BJ (cell line): ENCODE results near the gene STEAP3. TPM values are rescaled to one million over a fixed set of nuclear protein-coding genes. Genes with fewer than 3 reads are reported as not detected.

Experiments
- CTCF ChIA-PET: fragments of 350-600 bp; formaldehyde crosslinking; extraction: SDS; loops from one replicate; lab custom pipeline; 2021; ENCODE audit warnings: antibody characterized with exemption, inconsistent platforms; lab: Yijun Ruan, JAX
- POLR2A ChIA-PET: fragments of 300-600 bp; sonication (Branson Sonifier 250); formaldehyde crosslinking; extraction: SDS; loops from one replicate; lab custom pipeline; 2021; ENCODE audit warnings: antibody characterized with exemption; lab: Charles Lee
- DNase-seq: peaks from one replicate; pipeline ENCODE4 v3.0.0-alpha.2; 2011; ENCODE audit warnings: low read depth
- H3K27me3 ChIP-seq: 2 replicates; pipeline ENCODE4 v1.6.0; 2011; ENCODE audit warnings: low read length; ENCODE audit not compliant: control insufficient read depth, insufficient read depth
- H3K36me3 ChIP-seq: 2 replicates; pipeline ENCODE4 v1.5.1; 2011; ENCODE audit warnings: low read length; ENCODE audit not compliant: control insufficient read depth, insufficient read depth
- H3K4me3 ChIP-seq: 2 replicates; pipeline ENCODE4 v1.5.1; 2011; ENCODE audit warnings: low read depth, mild to moderate bottlenecking, control low read depth, low read length
- polyA plus RNA-seq: library from polyadenylated mRNA; depleted of rRNA; stranded (reverse); fragments of >200 nt; gene quantifications from 2 replicates; pipeline ENCODE4 v1.2.3, GENCODE V29; 2011
- TF ChIP-seq, protein P1 (sequence below): IDR thresholded peaks from 2 replicates; pipeline ENCODE4 v1.5.1; 2011; ENCODE audit warnings: low read depth, mild to moderate bottlenecking, control low read depth, inconsistent platforms, low read length, moderate library complexity; ENCODE audit not compliant: insufficient read depth

The STEAP3 gene
- polyA plus RNA-seq, 1 experiment, result 13.9 TPM

DNA sequence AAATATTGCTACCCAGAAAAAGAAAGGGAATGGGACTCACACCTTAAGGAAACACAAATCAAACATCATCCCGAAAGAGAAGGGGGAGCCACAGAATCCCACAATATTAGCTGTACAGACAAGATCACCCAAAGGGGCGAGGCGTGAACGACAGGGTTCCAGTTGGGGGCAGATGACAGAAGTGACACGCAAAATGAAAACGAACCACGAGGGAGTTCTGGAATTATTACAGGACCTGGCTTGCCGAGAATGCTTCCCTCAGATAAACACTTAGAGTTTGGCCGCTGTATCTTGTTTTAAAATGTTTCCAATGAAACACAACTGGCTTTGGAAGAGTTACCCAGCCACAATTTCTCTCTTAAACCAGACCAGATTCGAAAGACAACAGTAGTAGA is 82.6 kb downstream of the STEAP3 start:
- Histone ChIP-seq H3K27me3 (no peaks in the 10 kb centered on the region), H3K4me3 (no peak overlapping the region), H3K36me3 (no peaks in the 10 kb centered on the region)
- TF ChIP-seq, protein P1, sequence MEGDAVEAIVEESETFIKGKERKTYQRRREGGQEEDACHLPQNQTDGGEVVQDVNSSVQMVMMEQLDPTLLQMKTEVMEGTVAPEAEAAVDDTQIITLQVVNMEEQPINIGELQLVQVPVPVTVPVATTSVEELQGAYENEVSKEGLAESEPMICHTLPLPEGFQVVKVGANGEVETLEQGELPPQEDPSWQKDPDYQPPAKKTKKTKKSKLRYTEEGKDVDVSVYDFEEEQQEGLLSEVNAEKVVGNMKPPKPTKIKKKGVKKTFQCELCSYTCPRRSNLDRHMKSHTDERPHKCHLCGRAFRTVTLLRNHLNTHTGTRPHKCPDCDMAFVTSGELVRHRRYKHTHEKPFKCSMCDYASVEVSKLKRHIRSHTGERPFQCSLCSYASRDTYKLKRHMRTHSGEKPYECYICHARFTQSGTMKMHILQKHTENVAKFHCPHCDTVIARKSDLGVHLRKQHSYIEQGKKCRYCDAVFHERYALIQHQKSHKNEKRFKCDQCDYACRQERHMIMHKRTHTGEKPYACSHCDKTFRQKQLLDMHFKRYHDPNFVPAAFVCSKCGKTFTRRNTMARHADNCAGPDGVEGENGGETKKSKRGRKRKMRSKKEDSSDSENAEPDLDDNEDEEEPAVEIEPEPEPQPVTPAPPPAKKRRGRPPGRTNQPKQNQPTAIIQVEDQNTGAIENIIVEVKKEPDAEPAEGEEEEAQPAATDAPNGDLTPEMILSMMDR, result no peak
- ChIA-PET POLR2A (no interaction called here), CTCF (interaction anchor here (0.7 kb wide), 1 partner anchor 119 kb away, joined by 4 read pairs; no protein-coding TSS in a partner anchor)
- no peak for DNase-seq

GRCh38 chr2:119307419-119308140 is 83.9 kb downstream of the STEAP3 start:
- POLR2A ChIA-PET, result no interaction called here
- CTCF ChIA-PET, result interaction anchor here (1.6 kb wide), 1 partner anchor 17 kb away, joined by 6 read pairs; no protein-coding TSS in a partner anchor
- Histone ChIP-seq H3K27me3 (no peaks in the 10 kb centered on the region), H3K4me3 (no peak overlapping the region), H3K36me3 (no peaks in the 10 kb centered on the region)
- no peak for DNase-seq
- TF ChIP-seq, protein P1, result no peak

- no peak for DNase-seq
- POLR2A ChIA-PET, result no interaction called here
- no peaks in the 10 kb centered on the region for H3K27me3 ChIP-seq
- CTCF ChIA-PET, result interaction anchor here (1.6 kb wide), 1 partner anchor 18 kb away, joined by 6 read pairs; no protein-coding TSS in a partner anchor
- TF ChIP-seq, protein P1, result no peak
- no peaks in the 10 kb centered on the region for H3K36me3 ChIP-seq
- no peak overlapping the region for H3K4me3 ChIP-seq
Measured at GRCh38 chr2:119308793-119309330, 85.2 kb downstream of the STEAP3 start.

- TF ChIP-seq, protein P1, result no peak
- CTCF ChIA-PET, result interaction anchor here (1.1 kb wide), 1 partner anchor 430 kb away, joined by 4 read pairs; no protein-coding TSS in a partner anchor
- no peak overlapping the region for H3K4me3 ChIP-seq
- no peaks in the 10 kb centered on the region for H3K27me3 ChIP-seq
- POLR2A ChIA-PET, result no interaction called here
- no peaks in the 10 kb centered on the region for H3K36me3 ChIP-seq
- no peak for DNase-seq
Measured at GRCh38 chr2:119311371-119311770, 87.7 kb downstream of the STEAP3 start.

GRCh38 chr2:119311831-119312230 is 88.2 kb downstream of the STEAP3 start:
- no peak for DNase-seq
- ChIA-PET CTCF (no interaction called here), POLR2A (no interaction called here)
- TF ChIP-seq, protein P1, result no peak
- Histone ChIP-seq H3K4me3 (no peak overlapping the region), H3K36me3 (no peaks in the 10 kb centered on the region), H3K27me3 (no peaks in the 10 kb centered on the region)
